Inferior parietal cortex (tissue), 1 donor: ENCODE data around the gene RHOBTB3.
A peak's percentile ranks its signal among the peaks of the same experiment; 100 is the strongest.
"Not testable (repeated sequence)": the region's sequence is repeated elsewhere in the genome, so short reads cannot be mapped to it uniquely, and the experiment has no call there.

Experiments used
- DNase-seq: peaks from one replicate; pipeline ENCODE4 v3.0.0-alpha.2; 2016; ENCODE audit errors: extremely low spot score

RHOBTB3 gene, protein sequence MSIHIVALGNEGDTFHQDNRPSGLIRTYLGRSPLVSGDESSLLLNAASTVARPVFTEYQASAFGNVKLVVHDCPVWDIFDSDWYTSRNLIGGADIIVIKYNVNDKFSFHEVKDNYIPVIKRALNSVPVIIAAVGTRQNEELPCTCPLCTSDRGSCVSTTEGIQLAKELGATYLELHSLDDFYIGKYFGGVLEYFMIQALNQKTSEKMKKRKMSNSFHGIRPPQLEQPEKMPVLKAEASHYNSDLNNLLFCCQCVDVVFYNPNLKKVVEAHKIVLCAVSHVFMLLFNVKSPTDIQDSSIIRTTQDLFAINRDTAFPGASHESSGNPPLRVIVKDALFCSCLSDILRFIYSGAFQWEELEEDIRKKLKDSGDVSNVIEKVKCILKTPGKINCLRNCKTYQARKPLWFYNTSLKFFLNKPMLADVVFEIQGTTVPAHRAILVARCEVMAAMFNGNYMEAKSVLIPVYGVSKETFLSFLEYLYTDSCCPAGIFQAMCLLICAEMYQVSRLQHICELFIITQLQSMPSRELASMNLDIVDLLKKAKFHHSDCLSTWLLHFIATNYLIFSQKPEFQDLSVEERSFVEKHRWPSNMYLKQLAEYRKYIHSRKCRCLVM

GRCh38 chr5:95730730-95731570 lies at the start of gene RHOBTB3:
Gene RHOBTB3, plus strand, starts transcription at chr5:95731336. Its CDS starts 347 bp downstream, at chr5:95731683.
- peak; percentile 77 for DNase-seq

DNA sequence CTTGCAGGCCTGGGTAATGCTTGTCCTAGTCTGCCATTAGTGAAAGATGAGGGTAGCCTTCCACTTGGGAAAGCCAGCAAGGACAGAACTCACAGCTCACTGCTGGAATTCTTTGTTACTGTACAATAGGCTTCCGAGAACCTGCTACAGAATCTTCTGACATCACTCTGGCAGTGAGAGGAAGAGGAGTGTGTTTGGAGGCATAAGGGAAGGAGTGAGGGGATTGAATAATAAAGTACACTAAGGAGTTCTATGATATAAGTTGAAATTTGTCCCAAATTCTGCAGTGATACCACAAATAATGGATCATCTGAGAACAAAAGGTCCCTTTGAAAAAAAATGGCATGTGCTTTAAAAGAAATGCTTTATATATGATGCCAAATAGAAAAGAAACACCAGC lies 48.2 kb upstream of the RHOBTB3 start, which contains the start of gene SPATA9:
TSS of gene SPATA9 (minus strand) at position 101 of the 400 bp plus-strand sequence. CDS start 137 bp downstream, outside the sequence.
- no peak for DNase-seq

GRCh38 chr5:95684361-95684760 lies 46.8 kb upstream of the RHOBTB3 start:
- no peak for DNase-seq

GRCh38 chr5:95686651-95687050 lies 44.5 kb upstream of the RHOBTB3 start:
- DNase-seq, result no peak

GRCh38 chr5:95689680-95690079 lies 41.5 kb upstream of the RHOBTB3 start:
- DNase-seq, result no peak

- no peak for DNase-seq
Observed at GRCh38 chr5:95690333-95690732, 40.8 kb upstream of the RHOBTB3 start.

- DNase-seq, result no peak
Observed at GRCh38 chr5:95697781-95698681, 33.1 kb upstream of the RHOBTB3 start.

DNA sequence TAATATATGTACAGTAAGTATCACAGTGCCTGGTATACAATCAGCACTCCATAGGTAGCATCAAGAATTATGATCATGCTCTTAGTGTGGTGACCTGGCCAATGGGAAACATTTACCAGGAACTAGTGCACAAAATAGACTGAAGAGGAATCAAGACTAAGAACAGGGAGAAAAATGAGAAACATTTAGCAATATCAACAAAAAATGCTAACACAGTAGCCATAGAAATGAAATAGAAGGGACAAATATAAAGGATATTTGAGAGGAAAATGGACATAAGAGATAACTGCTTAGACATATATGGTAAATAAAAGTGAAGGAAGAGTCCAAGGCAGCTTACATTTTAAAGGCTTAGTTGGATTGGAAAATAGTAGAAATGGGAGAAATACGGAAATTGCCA lies 31.8 kb upstream of the RHOBTB3 start:
- DNase-seq, result no peak

DNA sequence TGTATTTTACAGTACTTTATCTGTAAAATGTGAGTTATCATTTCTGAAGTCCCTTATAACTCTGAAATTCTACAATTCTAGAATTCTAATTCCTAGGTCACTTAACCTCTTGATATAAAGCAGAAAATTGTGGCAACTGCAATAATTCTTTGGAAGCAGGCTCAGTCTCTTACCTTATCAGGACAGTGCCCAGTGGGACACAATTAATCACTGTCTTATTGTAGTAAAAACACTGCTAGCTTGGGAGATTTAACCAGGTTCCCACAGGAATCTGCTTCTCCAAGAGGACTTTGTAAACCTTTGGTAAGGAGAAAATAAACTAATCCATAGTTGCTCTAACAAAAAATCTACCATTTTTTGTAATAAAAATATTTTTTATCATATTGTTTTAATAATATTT lies 30.1 kb upstream of the RHOBTB3 start:
- no peak for DNase-seq

DNA sequence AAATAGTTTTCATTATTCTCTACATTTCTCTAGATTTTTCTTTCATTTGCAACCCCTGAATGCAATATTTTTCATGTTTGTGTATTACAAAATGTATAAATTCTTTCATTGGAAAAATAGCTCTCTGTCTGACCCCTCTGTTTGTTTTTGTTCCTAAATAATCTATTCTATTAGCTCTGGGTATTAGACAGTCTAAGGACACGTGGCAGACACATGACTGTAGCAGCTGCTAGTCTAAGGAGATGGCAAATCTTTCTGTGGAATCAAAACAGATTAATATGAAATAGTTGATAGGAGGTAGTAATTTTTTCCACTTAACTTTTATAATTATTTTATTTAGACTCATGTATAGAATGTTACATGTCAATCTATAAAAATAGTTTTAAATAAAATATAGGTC lies 27.0 kb upstream of the RHOBTB3 start:
- DNase-seq, result no peak

DNA sequence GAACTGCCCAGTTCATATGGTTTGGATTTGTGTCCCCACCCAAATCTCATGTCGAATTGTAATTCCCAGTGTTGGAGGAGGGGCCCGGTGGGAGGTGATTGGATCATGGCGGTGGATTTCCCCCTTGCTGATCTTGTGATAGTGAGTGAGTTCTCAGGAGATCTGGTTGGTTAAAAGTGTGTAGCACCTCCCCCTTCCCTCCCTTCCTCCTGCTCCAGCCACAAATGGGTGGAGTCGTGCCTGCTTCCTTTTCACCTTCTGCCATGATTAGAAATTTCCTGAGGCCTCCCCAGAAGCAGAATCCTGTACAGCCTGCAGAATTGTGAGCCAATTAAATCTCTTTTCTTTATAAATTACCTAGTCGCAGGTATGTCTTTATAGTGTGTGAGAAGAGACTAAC lies 24.9 kb upstream of the RHOBTB3 start:
- DNase-seq, result not testable (repeated sequence)

DNA sequence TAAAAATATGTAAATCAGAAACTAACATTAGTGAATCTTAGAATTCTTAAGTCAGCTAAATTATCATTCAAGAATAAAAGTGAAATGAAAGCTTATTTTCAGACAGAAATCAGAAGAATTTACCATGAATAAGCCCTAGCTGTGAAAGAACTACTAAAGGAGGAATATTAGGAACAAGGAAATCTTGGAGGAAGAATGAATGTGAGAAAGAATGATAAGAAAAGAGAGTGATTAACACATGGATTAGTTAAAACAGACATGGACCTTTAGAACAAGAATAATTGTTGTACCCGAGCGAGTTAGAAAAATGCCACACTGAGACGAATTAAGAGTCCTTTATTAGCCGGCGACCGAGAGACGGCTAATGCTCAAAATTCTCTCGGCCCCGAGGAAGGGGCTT lies 24.1 kb upstream of the RHOBTB3 start:
- no peak for DNase-seq

- DNase-seq, result not testable (repeated sequence)
Observed at GRCh38 chr5:95707534-95708188, 23.5 kb upstream of the RHOBTB3 start.

GRCh38 chr5:95708876-95709275 lies 22.3 kb upstream of the RHOBTB3 start:
- DNase-seq, result no peak

GRCh38 chr5:95709967-95710650 lies 21.0 kb upstream of the RHOBTB3 start:
- peak; percentile 66 for DNase-seq

DNA sequence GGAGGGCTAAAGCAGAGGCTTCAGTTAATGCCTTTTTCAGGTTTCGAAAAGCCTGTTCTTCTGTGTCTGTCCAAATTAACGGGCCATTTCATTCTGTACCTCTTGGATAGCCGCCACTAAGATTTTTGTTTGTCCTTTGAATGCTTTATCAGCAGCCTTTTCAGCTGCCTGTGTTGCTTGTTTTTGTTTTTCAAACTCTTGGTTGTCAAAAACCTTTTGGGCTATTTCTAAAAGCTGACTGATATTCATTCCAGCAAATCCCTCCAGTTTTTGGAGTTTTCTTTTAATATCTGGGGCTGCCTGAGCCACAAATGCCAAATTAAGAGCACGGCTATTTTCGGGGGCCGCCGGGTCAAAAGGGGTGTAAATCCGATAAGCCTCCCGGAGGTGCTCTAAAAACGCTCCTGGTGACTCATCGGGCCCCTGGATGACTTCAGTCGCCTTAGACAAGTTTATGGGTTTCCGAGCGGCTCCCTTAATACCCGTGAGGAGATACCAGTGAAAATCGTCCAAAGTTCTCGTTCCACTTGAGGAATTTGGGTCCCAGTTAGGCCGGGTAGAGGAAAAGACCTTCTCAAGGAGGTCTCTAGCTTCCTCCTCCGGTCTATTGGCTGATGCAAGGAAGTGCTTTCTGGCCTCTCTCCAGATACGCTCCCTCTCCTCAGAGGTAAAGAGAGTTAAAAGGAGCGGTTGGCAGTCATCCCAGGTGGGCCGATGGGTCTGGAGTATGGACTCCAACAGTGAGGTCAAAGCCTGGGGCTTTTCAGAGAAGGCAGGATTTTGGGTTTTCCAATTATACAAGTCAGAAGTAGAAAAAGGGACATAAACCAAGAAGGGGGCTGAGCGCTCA lies 20.3 kb upstream of the RHOBTB3 start:
- not testable (repeated sequence) for DNase-seq

DNA sequence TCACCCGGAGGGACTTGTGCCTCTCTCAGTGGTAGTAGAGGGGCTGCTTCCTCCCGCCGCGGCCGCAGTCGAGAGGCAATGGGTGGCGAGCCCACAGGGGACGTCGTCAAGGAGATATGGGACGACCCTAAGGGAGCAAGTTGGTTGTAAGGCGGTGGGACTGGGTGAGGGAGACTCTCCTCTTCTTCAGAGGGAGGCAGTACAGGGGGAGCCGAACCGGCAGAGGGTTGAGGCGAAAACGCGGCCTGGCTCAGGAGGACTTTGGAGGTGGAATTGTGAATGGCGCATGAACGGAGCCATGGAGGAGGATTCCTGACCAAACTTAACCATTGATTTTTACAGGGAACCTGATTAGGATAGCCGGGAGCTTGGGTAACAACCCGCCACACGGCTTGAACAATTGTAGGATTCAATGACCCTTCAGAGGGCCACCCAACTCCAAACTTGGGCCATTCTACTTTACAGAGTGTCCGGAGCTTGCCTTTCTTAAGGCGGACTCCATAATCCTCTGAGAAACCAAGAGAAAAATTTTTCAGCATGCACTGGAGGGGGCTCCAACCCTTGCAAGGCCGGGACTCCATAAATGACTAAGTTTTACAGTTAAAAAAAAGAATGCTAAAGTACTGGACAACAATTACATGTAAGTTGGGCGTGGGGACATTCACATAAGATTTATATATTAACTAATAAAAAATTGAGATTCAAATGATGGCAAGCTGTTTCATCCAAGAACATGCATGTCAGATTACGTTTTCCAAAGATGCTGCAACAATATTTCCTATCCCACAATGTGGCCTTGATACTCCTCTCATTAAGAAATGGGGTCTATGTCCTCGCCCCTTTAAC lies 19.4 kb upstream of the RHOBTB3 start:
- no peak for DNase-seq

GRCh38 chr5:95712347-95712958 lies 18.7 kb upstream of the RHOBTB3 start:
- DNase-seq, result no peak
